UCSD-AML1 (cell line): ENCODE results near the gene PRSS22.

Experiments
- DNase-seq: peaks from one replicate; lab custom pipeline; 2025; ENCODE audit not compliant: unreplicated experiment; lab: John Stamatoyannopoulos, UW

PRSS22 gene

GRCh38 chr16:2829501-2830354, 28.2 kb downstream of the PRSS22 start, which contains the start of gene ZG16B:
TSS of gene ZG16B (plus strand) at chr16:2830303. CDS start at chr16:2830442, 139 bp downstream.
- DNase-seq: peak; percentile 79

- no peak for DNase-seq
Measured at GRCh38 chr16:2828876-2829430, 29.0 kb downstream of the PRSS22 start.

GRCh38 chr16:2828521-2828840, 29.5 kb downstream of the PRSS22 start:
- no peak for DNase-seq

- DNase-seq: no peak
Measured at GRCh38 chr16:2827831-2828520, 30.0 kb downstream of the PRSS22 start.

GRCh38 chr16:2827374-2827791, 30.6 kb downstream of the PRSS22 start:
- no peak for DNase-seq

- DNase-seq: no peak
Measured at GRCh38 chr16:2826591-2827373, 31.2 kb downstream of the PRSS22 start.

GRCh38 chr16:2825906-2826305, 32.1 kb downstream of the PRSS22 start:
- DNase-seq: no peak

- DNase-seq: no peak
Measured at GRCh38 chr16:2825049-2825742, 32.8 kb downstream of the PRSS22 start.

GRCh38 chr16:2824626-2825025, 33.3 kb downstream of the PRSS22 start:
- DNase-seq: no peak

GRCh38 chr16:2822496-2822895, 35.5 kb downstream of the PRSS22 start:
- no peak for DNase-seq

- DNase-seq: no peak
Measured at GRCh38 chr16:2822158-2822495, 35.8 kb downstream of the PRSS22 start.

GRCh38 chr16:2821487-2822157, 36.3 kb downstream of the PRSS22 start:
- DNase-seq: no peak

- DNase-seq: no peak
Measured at GRCh38 chr16:2820836-2821486, 37.0 kb downstream of the PRSS22 start.

GRCh38 chr16:2819939-2820835, 37.8 kb downstream of the PRSS22 start:
- no peak for DNase-seq

GRCh38 chr16:2819179-2819938, 38.6 kb downstream of the PRSS22 start:
- no peak for DNase-seq

GRCh38 chr16:2818272-2818876, 39.6 kb downstream of the PRSS22 start:
- DNase-seq: no peak
